Lung (tissue), 12 donors: ENCODE results near the gene THRA. TPM values are rescaled to one million over a fixed set of nuclear protein-coding genes. Genes with fewer than 3 reads are reported as not detected.

ENCODE experiments used
- ATAC-seq: fragments of 200-7000 bp; cut with Tn5 transposase; one replicate; pipeline ENCODE4 v1.9.1; 2020; ENCODE audit warnings: moderate number of reproducible peaks; ENCODE audit not compliant: insufficient read depth, low FRiP score
- DNase-seq, 3 donors: peaks; one replicate each; pipeline ENCODE4 v3.0.0-alpha.2; 2013 to 2017
- H3K27ac ChIP-seq, 2 donors: one replicate each; pipeline ENCODE4 v1.5.1; 2013; ENCODE audit warnings: mild to moderate bottlenecking in 2 of 2, moderate library complexity in 2 of 2, control low read depth in 1 of 2, inconsistent platforms in 1 of 2, low read depth in 1 of 2, low read length in 1 of 2
- H3K27me3 ChIP-seq, 3 donors: one replicate each; pipeline ENCODE4 v1.5.1; 2013; ENCODE audit warnings: low read length in 2 of 3; ENCODE audit not compliant: control insufficient read depth in 3 of 3, insufficient read depth in 3 of 3
- H3K36me3 ChIP-seq, 4 donors: one replicate each; pipeline ENCODE4 v1.5.1; 2013; ENCODE audit warnings: low read length in 4 of 4, mild to moderate bottlenecking in 1 of 4, moderate library complexity in 1 of 4; ENCODE audit not compliant: control insufficient read depth in 4 of 4, insufficient read depth in 4 of 4
- H3K4me1 ChIP-seq, 5 donors: one replicate each; pipeline ENCODE4 v1.5.1; 2013; ENCODE audit warnings: low read length in 5 of 5, mild to moderate bottlenecking in 2 of 5, moderate library complexity in 1 of 5; ENCODE audit not compliant: control insufficient read depth in 5 of 5, insufficient read depth in 5 of 5
- H3K4me3 ChIP-seq: one replicate; pipeline ENCODE4 v1.5.1; 2013; ENCODE audit warnings: mild to moderate bottlenecking, control low read depth, moderate library complexity
- H3K9ac ChIP-seq, 2 donors: one replicate each; pipeline ENCODE4 v1.5.1; 2013; ENCODE audit warnings: low read length in 2 of 2, control low read depth in 1 of 2; ENCODE audit not compliant: insufficient read depth in 1 of 2
- H3K9me3 ChIP-seq, 4 donors: one replicate each; pipeline ENCODE4 v1.5.1; 2013; ENCODE audit warnings: low read length in 3 of 4, mild to moderate bottlenecking in 1 of 4, moderate library complexity in 1 of 4; ENCODE audit not compliant: control insufficient read depth in 4 of 4, insufficient read depth in 3 of 4
- WGBS, 2 donors: extraction: QIAGEN DNeasy Blood & Tissue Kit; methylation state at CpG; one replicate each; pipeline ENCODE4 v1.1.7; 2013; 5-methylcytosine and 5-hydroxymethylcytosine counted together
- polyA plus RNA-seq, 2 donors: library from polyadenylated mRNA; stranded (reverse); fragments of 200-250 nt; gene quantifications; one replicate each; pipeline ENCODE4 v1.2.1, GENCODE V29; 2013
- total RNA-seq, 2 donors: library from RNA; depleted of rRNA in 1 of 2; stranded (reverse); fragments of >200 nt in 1 of 2; gene quantifications; one replicate each; pipeline ENCODE4 v1.2.1, GENCODE V29; 2014 to 2021
- TF ChIP-seq, protein P1 (sequence below): IDR thresholded peaks from 2 replicates; pipeline ENCODE4 v1.5.1; 2012; ENCODE audit warnings: mild to moderate bottlenecking; ENCODE audit errors: control extremely low read depth, extremely low read depth
- donor health status: control.
- donor health status: control.
- donor health status: Bipolar disorder and iron deficiency.
- donor health status: healthy.
- donor health status: DM: yes; HTN: yes; CAD: no.

THRA gene
- total and polyA plus RNA-seq, 4 donors: 28.5 to 55.9 (median 37.5) TPM

DNA sequence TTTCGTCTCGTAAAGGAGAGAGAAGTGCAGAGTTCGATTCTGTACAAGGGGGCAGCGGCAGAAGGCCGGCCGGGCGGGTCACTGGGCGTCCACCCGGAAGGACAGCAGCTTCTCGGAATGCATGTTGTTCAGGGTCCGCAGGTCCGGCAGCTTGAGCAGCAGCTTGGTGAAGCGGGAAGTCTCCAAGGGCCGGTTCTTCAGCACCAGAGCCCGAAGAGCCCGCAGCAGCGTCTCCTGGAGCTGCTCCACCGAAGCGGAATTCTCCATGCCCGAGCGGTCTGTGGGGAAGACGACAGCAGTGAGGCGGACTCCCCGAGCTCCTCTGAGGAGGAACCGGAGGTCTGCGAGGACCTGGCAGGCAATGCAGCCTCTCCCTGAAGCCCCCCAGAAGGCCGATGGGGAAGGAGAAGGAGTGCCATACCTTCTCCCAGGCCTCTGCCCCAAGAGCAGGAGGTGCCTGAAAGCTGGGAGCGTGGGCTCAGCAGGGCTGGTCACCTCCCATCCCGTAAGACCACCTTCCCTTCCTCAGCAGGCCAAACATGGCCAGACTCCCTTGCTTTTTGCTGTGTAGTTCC is 30.3 kb downstream of the THRA start:
- Histone ChIP-seq H3K4me1 (peaks cover 4 to 28% (median 23%) of the 10 kb centered on the region in 5 donors), H3K9me3 (no peaks in the 10 kb centered on the region), H3K27me3 (no peaks in the 10 kb centered on the region), H3K27ac (peak overlapping the region in 1 of 2 donors; percentile 92), H3K4me3 (no peak overlapping the region), H3K9ac (no peak overlapping the region), H3K36me3 (peaks cover 0 to 64% (median 24%) of the 10 kb centered on the region in 4 donors)
- no peak for DNase-seq
- TF ChIP-seq, protein P1, sequence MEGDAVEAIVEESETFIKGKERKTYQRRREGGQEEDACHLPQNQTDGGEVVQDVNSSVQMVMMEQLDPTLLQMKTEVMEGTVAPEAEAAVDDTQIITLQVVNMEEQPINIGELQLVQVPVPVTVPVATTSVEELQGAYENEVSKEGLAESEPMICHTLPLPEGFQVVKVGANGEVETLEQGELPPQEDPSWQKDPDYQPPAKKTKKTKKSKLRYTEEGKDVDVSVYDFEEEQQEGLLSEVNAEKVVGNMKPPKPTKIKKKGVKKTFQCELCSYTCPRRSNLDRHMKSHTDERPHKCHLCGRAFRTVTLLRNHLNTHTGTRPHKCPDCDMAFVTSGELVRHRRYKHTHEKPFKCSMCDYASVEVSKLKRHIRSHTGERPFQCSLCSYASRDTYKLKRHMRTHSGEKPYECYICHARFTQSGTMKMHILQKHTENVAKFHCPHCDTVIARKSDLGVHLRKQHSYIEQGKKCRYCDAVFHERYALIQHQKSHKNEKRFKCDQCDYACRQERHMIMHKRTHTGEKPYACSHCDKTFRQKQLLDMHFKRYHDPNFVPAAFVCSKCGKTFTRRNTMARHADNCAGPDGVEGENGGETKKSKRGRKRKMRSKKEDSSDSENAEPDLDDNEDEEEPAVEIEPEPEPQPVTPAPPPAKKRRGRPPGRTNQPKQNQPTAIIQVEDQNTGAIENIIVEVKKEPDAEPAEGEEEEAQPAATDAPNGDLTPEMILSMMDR: no peak
- no peak for ATAC-seq
- WGBS, 2 donors: 86 to 91% methylated on average over 29 of the region's 29 CpGs

DNA sequence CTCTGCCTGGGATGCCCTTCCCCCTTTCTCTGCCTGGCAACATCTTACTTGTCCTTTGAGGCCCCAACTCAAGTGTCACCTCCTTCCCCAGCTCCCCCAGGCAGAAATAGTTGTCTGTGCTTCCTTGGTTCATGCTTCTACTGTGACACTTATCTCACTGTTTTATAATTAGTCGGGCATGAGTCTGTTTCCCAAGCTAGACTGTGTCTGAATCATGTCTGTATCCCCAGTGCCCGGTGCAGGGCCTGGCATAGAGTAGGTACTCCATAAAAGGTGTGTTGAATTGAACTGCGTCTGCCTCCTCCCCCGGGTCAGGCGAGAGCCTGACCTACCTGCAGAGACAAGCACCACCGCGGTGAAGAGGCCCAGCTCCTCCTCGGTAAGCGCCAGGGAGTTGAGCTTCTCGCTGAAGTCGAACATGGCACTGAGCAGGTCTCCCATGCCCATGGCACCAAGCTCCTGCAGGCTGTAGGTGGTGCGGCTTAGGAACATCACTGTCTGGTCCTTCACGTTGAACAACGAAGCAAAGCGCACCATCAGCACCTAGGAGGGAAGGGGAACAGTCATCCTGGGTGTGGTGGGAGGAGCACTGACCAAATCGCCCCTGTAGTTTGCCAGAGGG is 30.9 kb downstream of the THRA start:
- DNase-seq: no peak
- H3K9me3 ChIP-seq: no peaks in the 10 kb centered on the region
- H3K36me3 ChIP-seq: peaks cover 0 to 59% (median 18%) of the 10 kb centered on the region in 4 donors
- peak overlapping the region; percentile 27 to 99 for H3K27ac ChIP-seq
- H3K9ac ChIP-seq: no peak overlapping the region
- WGBS, 2 donors: 76 to 91% methylated on average over 16 of the region's 16 CpGs
- no peaks in the 10 kb centered on the region for H3K27me3 ChIP-seq
- H3K4me3 ChIP-seq: no peak overlapping the region
- peaks cover 8 to 28% (median 26%) of the 10 kb centered on the region in 5 donors for H3K4me1 ChIP-seq
- TF ChIP-seq, protein P1: no peak
- ATAC-seq: no peak

DNA sequence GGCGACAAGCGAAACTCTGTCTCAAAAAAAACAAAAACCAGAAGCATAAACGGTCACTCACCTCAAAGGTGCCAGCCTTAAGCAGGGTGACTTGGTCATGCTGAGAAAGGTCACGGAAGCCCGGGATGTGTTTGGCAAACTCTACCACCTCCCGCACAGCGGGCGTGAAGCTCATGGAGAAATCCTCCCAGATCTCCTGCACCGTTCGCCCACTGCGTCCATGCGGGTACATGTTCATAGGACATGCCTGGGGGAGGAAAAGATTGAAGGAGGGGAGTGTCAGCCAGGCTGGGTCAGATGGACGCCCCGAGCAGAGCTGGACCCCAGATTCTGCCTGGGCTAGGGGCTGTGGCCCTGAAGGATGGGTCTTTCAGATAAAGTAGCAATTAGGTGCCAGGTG is 32.1 kb downstream of the THRA start:
- ATAC-seq (no peak), DNase-seq (no peak)
- Histone ChIP-seq H3K27ac (peak overlapping the region; percentile 59 to 99), H3K9ac (no peak overlapping the region), H3K4me3 (no peak overlapping the region), H3K36me3 (peaks cover 0 to 52% (median 12%) of the 10 kb centered on the region in 4 donors), H3K27me3 (no peaks in the 10 kb centered on the region), H3K9me3 (no peaks in the 10 kb centered on the region), H3K4me1 (peaks cover 7 to 31% (median 26%) of the 10 kb centered on the region in 5 donors)
- TF ChIP-seq, protein P1: no peak
- WGBS, 2 donors: 87 to 91% methylated on average over 14 of the region's 14 CpGs
